ENCODE results near the gene SPRR2B.
"Not testable (repeated sequence)": the region's sequence is repeated elsewhere in the genome, so short reads cannot be mapped to it uniquely, and the experiment has no call there.

DNA sequence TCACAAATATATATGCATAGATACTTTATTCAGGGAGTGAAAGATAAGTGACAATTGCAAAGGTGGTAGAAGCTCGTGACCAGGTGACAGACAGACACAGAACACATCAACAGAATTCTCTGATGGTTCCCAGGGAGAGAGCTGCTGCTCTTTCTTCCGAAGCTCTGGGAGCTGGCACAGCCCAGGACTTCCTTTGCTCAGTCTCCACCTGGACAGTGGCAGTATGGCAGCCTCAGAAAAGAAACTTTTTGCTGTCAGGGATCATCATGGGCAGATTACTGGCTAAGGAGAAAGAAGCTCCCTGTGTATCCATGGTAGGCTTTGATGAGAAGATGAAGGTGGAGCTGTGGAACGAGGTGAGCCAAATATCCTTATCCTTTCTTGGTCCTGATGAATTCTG is 15.3 kb downstream of the SPRR2B start:
- TF ChIP-seq, protein P1, sequence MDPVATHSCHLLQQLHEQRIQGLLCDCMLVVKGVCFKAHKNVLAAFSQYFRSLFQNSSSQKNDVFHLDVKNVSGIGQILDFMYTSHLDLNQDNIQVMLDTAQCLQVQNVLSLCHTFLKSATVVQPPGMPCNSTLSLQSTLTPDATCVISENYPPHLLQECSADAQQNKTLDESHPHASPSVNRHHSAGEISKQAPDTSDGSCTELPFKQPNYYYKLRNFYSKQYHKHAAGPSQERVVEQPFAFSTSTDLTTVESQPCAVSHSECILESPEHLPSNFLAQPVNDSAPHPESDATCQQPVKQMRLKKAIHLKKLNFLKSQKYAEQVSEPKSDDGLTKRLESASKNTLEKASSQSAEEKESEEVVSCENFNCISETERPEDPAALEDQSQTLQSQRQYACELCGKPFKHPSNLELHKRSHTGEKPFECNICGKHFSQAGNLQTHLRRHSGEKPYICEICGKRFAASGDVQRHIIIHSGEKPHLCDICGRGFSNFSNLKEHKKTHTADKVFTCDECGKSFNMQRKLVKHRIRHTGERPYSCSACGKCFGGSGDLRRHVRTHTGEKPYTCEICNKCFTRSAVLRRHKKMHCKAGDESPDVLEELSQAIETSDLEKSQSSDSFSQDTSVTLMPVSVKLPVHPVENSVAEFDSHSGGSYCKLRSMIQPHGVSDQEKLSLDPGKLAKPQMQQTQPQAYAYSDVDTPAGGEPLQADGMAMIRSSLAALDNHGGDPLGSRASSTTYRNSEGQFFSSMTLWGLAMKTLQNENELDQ (CRISPR knock-in tag; IDR thresholded peaks at IDR 0.05; ENCODE audit: borderline replicate concordance): not testable (repeated sequence)
- TF ChIP-seq POLR2A (IDR thresholded peaks at IDR 0.05; ENCODE audit: insufficient read depth in 1 of 2, low read depth in 2 of 2, low read length in 2 of 2); DPF2 (CRISPR knock-in tag; IDR thresholded peaks at IDR 0.05; ENCODE audit: borderline replicate concordance, low read depth); KDM1A (CRISPR knock-in tag; IDR thresholded peaks at IDR 0.05); HNRNPL (IDR thresholded peaks at IDR 0.05; ENCODE audit: low read depth, low read length); POLR2AphosphoS5 (IDR thresholded peaks at IDR 0.05; ENCODE audit: low read depth, low read length); ZNF138 (CRISPR knock-in tag; IDR thresholded peaks at IDR 0.05; ENCODE audit: low read depth); HNF4G (IDR thresholded peaks at IDR 0.05; ENCODE audit: borderline replicate concordance, low read depth, low read length); HNF4G (CRISPR knock-in tag; IDR thresholded peaks at IDR 0.05; ENCODE audit: borderline replicate concordance, low read depth); U2AF2 (IDR thresholded peaks at IDR 0.05; ENCODE audit: low read depth, low read length): not testable (repeated sequence)
- TF ChIP-seq, protein P2, sequence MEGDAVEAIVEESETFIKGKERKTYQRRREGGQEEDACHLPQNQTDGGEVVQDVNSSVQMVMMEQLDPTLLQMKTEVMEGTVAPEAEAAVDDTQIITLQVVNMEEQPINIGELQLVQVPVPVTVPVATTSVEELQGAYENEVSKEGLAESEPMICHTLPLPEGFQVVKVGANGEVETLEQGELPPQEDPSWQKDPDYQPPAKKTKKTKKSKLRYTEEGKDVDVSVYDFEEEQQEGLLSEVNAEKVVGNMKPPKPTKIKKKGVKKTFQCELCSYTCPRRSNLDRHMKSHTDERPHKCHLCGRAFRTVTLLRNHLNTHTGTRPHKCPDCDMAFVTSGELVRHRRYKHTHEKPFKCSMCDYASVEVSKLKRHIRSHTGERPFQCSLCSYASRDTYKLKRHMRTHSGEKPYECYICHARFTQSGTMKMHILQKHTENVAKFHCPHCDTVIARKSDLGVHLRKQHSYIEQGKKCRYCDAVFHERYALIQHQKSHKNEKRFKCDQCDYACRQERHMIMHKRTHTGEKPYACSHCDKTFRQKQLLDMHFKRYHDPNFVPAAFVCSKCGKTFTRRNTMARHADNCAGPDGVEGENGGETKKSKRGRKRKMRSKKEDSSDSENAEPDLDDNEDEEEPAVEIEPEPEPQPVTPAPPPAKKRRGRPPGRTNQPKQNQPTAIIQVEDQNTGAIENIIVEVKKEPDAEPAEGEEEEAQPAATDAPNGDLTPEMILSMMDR (CRISPR knock-in tag; IDR thresholded peaks at IDR 0.05): not testable (repeated sequence)
- TF ChIP-seq, protein P3, sequence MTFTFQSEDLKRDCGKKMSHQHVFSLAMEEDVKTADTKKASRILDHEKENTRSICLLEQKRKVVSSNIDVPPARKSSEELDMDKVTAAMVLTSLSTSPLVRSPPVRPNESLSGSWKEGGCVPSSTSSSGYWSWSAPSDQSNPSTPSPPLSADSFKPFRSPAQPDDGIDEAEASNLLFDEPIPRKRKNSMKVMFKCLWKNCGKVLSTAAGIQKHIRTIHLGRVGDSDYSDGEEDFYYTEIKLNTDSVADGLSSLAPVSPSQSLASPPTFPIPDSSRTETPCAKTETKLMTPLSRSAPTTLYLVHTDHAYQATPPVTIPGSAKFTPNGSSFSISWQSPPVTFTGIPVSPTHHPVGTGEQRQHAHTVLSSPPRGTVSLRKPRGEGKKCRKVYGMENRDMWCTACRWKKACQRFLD (CRISPR knock-in tag; IDR thresholded peaks at IDR 0.05; ENCODE audit: borderline replicate concordance): not testable (repeated sequence)

Data from HepG2 (cell line).